ENCODE measurements around the gene TGM5. TPM values are rescaled to one million over a fixed set of nuclear protein-coding genes. Genes with fewer than 3 reads are reported as not detected.
A peak's percentile ranks its signal among the peaks of the same experiment; 100 is the strongest.
"Not testable (repeated sequence)": the region's sequence is repeated elsewhere in the genome, so short reads cannot be mapped to it uniquely, and the experiment has no call there.

Gene TGM5
- total RNA-seq, 1 donor from 2014 or later = 0.22 TPM

DNA sequence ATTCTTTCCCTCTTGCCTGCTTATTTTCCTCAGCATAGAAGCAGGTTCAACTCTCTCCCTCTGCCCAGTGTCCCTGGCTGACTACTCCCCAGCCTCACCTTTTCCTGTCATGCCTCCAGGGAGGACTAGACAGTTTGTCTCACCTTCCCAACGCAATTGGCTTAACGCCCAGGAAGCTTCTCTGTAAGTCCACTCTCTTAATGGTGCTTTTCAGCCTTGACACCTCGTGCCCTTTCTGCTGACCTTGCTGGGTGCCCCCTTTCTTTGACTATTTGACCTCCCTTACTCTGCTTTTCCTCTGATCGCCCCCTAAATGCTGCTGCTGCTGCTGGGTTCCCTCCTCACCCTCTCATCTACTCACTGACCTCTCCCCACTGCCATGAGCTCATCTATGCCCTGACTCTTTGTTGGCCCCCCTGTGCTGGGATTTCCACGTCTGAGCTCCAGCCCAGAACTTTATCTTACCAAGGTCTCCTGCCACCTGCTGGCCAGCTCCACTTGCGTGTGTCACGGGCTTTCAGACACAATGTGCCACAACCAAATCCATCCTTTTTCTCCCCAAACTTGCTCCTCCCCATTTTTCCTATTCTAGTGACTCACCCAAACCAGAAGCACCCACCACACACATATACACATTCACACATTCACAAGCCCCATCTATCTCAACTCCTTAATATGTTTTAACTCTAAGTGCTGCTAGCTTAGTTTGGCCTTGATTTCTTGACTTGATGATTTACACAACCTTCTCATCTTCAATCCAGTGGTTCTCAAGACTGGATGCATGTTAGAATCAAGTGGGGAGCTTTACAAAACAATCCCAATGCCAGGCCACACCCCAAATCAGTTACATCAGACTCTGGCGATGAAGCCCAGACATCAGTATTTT, 62.5 kb downstream of the TGM5 start:
- no peak for DNase-seq (ENCODE audit: extremely low spot score, unreplicated experiment)
- H3K9me3 Mint-ChIP-seq = no peaks in the 10 kb centered on the region
- no peaks in the 10 kb centered on the region for H3K36me3 Mint-ChIP-seq
- TF ChIP-seq, protein P1, sequence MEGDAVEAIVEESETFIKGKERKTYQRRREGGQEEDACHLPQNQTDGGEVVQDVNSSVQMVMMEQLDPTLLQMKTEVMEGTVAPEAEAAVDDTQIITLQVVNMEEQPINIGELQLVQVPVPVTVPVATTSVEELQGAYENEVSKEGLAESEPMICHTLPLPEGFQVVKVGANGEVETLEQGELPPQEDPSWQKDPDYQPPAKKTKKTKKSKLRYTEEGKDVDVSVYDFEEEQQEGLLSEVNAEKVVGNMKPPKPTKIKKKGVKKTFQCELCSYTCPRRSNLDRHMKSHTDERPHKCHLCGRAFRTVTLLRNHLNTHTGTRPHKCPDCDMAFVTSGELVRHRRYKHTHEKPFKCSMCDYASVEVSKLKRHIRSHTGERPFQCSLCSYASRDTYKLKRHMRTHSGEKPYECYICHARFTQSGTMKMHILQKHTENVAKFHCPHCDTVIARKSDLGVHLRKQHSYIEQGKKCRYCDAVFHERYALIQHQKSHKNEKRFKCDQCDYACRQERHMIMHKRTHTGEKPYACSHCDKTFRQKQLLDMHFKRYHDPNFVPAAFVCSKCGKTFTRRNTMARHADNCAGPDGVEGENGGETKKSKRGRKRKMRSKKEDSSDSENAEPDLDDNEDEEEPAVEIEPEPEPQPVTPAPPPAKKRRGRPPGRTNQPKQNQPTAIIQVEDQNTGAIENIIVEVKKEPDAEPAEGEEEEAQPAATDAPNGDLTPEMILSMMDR (conservative IDR thresholded peaks at IDR 0.05) = peak; percentile 71
- no peak overlapping the region for H3K27ac Mint-ChIP-seq
- H3K27me3 Mint-ChIP-seq = peaks cover 43% of the 10 kb centered on the region
- H3K4me1 Mint-ChIP-seq (ENCODE audit: unreplicated experiment) = peaks cover 6% of the 10 kb centered on the region
- H3K4me3 Mint-ChIP-seq = no peak overlapping the region

DNA sequence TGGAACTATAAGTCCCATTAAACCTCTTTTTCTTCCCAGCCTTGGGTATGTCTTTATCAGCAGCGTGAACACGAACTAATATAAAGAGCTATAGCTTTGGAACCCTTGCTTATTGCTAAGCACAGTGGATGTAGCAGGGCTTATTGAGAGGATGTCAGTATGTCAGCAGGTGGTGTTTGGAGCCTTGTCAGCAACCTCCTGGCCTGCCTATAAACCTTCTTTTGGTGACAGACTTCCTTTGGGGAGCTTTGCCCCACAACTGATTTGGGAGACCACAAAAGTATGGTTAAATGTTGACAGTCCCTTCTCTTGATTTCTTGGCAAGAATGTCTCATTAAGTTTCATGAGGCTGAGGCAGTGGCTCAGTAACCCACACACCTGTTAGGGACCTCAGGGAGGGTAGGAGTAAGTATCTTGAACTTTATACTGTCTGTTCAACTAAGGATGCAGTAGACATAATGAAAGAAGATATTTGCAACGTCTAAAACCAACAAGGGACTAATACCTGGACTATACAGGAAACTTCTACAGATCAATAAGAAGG, 66.7 kb downstream of the TGM5 start:
- Mint-ChIP-seq H3K27me3 (peaks cover 13% of the 10 kb centered on the region), H3K27ac (no peak overlapping the region), H3K36me3 (peaks cover 17% of the 10 kb centered on the region), H3K4me1 (ENCODE audit: unreplicated experiment) (peaks cover 6% of the 10 kb centered on the region), H3K4me3 (no peak overlapping the region), H3K9me3 (peaks cover 8% of the 10 kb centered on the region)
- DNase-seq (ENCODE audit: extremely low spot score, unreplicated experiment) = no peak
- TF ChIP-seq, protein P1 (conservative IDR thresholded peaks at IDR 0.05) = no peak

DNA sequence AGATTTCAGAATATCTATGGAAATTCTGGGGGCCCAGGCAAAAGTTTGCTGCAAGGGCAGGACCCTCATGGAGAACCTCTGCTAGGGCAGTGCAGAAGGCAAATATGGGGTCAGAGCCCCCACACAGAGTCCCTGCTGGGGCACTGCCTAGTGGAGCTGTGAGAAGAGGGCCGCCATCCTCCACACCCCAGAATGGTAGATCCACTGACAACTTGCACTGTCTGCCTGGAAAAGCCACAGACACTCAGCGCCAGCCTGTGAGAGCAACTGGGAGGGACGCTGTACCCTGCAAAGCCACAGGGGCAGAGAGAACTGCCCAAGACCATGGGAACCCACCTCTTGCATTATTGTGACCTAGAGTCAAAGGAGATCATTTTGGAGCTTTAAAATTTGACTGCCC, 67.7 kb downstream of the TGM5 start:
- H3K9me3 Mint-ChIP-seq = peaks cover 8% of the 10 kb centered on the region
- no peak overlapping the region for H3K4me3 Mint-ChIP-seq
- no peak overlapping the region for H3K27ac Mint-ChIP-seq
- H3K36me3 Mint-ChIP-seq = peaks cover 22% of the 10 kb centered on the region
- no peaks in the 10 kb centered on the region for H3K4me1 Mint-ChIP-seq (ENCODE audit: unreplicated experiment)
- TF ChIP-seq, protein P1 (conservative IDR thresholded peaks at IDR 0.05) = no peak
- H3K27me3 Mint-ChIP-seq = peaks cover 7% of the 10 kb centered on the region
- no peak for DNase-seq (ENCODE audit: extremely low spot score, unreplicated experiment)

DNA sequence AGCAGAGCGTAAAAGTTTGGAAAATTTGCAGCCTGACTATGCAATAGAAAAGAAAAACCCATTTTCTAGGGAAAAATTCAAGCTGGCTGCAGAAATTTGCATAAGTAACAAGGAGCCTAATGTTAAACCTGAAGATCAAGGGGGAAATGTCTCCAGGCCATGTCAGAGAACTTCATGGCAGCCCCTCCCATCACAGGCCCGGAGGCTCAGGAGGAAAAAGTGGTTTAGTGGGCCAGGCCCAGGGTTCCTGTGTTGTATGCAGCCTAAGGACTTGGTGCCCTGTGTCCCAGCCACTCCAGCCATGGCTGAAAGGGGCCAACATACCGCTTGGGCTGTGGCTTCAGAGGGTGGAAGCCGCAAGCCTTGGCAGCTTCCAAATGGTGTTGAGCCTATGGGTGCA, 68.2 kb downstream of the TGM5 start:
- not testable (repeated sequence) for H3K27me3 Mint-ChIP-seq; H3K9me3 Mint-ChIP-seq; H3K4me3 Mint-ChIP-seq; H3K4me1 Mint-ChIP-seq (ENCODE audit: unreplicated experiment); DNase-seq (ENCODE audit: extremely low spot score, unreplicated experiment); H3K27ac Mint-ChIP-seq
- peaks cover 22% of the 10 kb centered on the region for H3K36me3 Mint-ChIP-seq

DNA sequence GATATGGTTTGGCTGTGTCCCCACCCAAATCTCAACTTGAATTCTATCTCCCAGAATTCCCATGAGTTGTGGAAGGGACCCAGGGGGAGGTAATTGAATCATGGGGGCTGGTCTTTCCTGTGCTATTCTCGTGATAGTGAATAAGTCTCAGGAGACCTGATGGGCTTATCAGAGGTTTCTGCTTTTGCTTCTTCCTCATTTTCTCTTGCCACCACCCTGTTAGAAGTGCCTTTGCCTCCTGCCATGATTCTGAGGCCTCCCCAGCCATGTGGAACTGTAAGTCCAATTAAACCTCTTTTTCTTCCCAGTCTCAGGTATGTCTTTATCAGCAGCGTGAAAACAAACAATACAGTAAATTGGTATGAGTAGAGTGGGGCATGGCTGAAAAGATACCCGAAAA, 69.0 kb downstream of the TGM5 start:
- not testable (repeated sequence) for DNase-seq (ENCODE audit: extremely low spot score, unreplicated experiment); H3K27ac Mint-ChIP-seq; H3K4me1 Mint-ChIP-seq (ENCODE audit: unreplicated experiment); H3K27me3 Mint-ChIP-seq; H3K9me3 Mint-ChIP-seq; H3K4me3 Mint-ChIP-seq
- H3K36me3 Mint-ChIP-seq = peaks cover 22% of the 10 kb centered on the region

DNA sequence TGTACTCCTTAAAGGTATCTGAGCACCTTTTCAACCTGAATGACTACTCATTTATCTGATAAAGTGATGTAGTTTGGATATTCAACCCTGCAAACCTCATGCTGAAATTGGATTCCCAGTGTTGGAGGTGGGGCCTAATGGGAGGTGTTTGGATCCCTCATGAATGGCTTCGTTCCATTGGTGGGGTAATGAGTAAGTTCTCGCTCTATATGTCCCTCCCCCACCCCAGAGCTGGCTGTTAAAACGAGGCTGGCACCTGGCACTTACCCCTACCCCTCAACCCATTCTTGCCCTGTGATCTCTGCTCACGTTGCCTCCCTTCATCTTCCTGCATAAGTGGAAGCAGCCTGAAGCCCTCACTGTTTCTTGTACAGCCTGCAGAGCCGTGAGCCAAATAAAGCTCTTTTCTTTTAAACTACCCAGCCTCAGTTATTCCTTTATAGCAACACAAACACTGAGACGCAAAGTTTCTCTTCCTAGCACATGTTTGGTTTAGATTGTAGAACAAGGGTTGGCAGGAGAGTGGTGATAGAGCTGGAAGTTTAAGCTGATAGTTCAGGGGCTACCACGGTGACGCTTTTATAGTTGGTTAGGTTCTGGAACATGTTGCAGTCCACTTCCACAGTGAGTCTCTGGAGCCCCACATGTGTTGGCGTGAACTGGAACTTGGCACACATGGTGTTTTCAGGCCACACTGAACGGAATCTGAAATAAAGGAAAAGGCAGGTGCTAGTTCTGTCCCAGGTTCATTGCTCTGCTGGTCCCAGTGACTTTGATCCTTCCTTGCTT, 69.8 kb downstream of the TGM5 start:
- Mint-ChIP-seq H3K36me3 (peaks cover 22% of the 10 kb centered on the region), H3K27me3 (peaks cover under 1% of the 10 kb centered on the region), H3K9me3 (peaks cover 8% of the 10 kb centered on the region), H3K27ac (no peak overlapping the region), H3K4me3 (no peak overlapping the region), H3K4me1 (ENCODE audit: unreplicated experiment) (no peaks in the 10 kb centered on the region)
- TF ChIP-seq, protein P1 (conservative IDR thresholded peaks at IDR 0.05) = no peak
- DNase-seq (ENCODE audit: extremely low spot score, unreplicated experiment) = no peak

Measured in type B pancreatic cell (in vitro differentiated cells).